Suprapubic skin (tissue), 4 donors: ENCODE data around the gene PIGX. TPM values are rescaled to one million over a fixed set of nuclear protein-coding genes. Genes with fewer than 3 reads are reported as not detected.

ENCODE experiments used
- DNase-seq, 2 donors: peaks; one replicate each; pipeline ENCODE4 v3.0.0-alpha.2; 2019; ENCODE audit warnings: low spot score in 2 of 2
- H3K27ac ChIP-seq: fragments of 200-600 bp; sonication (generic); one replicate; pipeline ENCODE4 v1.5.1; 2019
- H3K27me3 ChIP-seq: fragments of 200-600 bp; sonication (generic); one replicate; pipeline ENCODE4 v1.5.1; 2019
- H3K36me3 ChIP-seq: fragments of 200-600 bp; sonication (generic); one replicate; pipeline ENCODE4 v1.5.1; 2019
- H3K4me1 ChIP-seq: fragments of 200-600 bp; sonication (generic); one replicate; pipeline ENCODE4 v1.5.1; 2019
- H3K4me3 ChIP-seq: fragments of 200-600 bp; sonication (generic); one replicate; pipeline ENCODE4 v1.5.1; 2019; ENCODE audit warnings: mild to moderate bottlenecking
- H3K9me3 ChIP-seq: fragments of 200-600 bp; sonication (generic); one replicate; pipeline ENCODE4 v1.5.1; 2019
- CTCF ChIP-seq, 2 donors: fragments of 200-600 bp in 1 of 2; fragments of 450-650 bp in 1 of 2; sonication (generic) in 1 of 2; IDR thresholded peaks; one replicate each; pipeline ENCODE4 v1.5.1; 2016 to 2019; ENCODE audit warnings: antibody characterized with exemption in 2 of 2, mild to moderate bottlenecking in 1 of 2, moderate library complexity in 1 of 2
- EP300 ChIP-seq: sonication (generic); formaldehyde crosslinking; IDR thresholded peaks from one replicate; pipeline ENCODE4 v1.6.1; 2017; ENCODE audit warnings: antibody characterized with exemption
- POLR2A ChIP-seq, 2 donors: fragments of 450-650 bp; IDR thresholded peaks; one replicate each; pipeline ENCODE4 v1.6.1; 2017; ENCODE audit warnings: antibody characterized with exemption in 2 of 2, mild to moderate bottlenecking in 2 of 2, moderate library complexity in 2 of 2
- POLR2AphosphoS5 ChIP-seq, 3 donors: sonication (generic); formaldehyde crosslinking; IDR thresholded peaks; one replicate each; pipeline ENCODE4 v1.6.1; 2017; ENCODE audit warnings: antibody characterized with exemption in 3 of 3
- WGBS: methylation state at CpG from one replicate; pipeline ENCODE4 v1.1.5; 2018; 5-methylcytosine and 5-hydroxymethylcytosine counted together
- total RNA-seq, 4 donors: library from RNA; depleted of rRNA; stranded (reverse); fragments of >200 nt; gene quantifications; one replicate each; pipeline ENCODE4 v1.1.0, GENCODE V29; 2016

The PIGX gene
- total RNA-seq, 4 donors from 2014 or later = 16.3 to 30.7 (median 24.4) TPM

GRCh38 chr3:196736670-196737374 is 24.6 kb downstream of the PIGX start:
- H3K4me1 ChIP-seq = peaks cover 11% of the 10 kb centered on the region
- H3K27me3 ChIP-seq = no peaks in the 10 kb centered on the region
- H3K9me3 ChIP-seq = no peaks in the 10 kb centered on the region
- peaks cover 3% of the 10 kb centered on the region for H3K36me3 ChIP-seq
- no peak overlapping the region for H3K4me3 ChIP-seq
- WGBS = 96% methylated on average over 4 of the region's 4 CpGs
- no peak overlapping the region for H3K27ac ChIP-seq
- DNase-seq = no peak
- TF ChIP-seq POLR2AphosphoS5 (IDR thresholded peaks at IDR 0.05) = no peak
- TF ChIP-seq POLR2A (IDR thresholded peaks at IDR 0.05) = no peak
- no peak for TF ChIP-seq CTCF (IDR thresholded peaks at IDR 0.05)
- no peak for TF ChIP-seq EP300

GRCh38 chr3:196737655-196738054 is 25.5 kb downstream of the PIGX start:
- Histone ChIP-seq H3K36me3 (peaks cover 3% of the 10 kb centered on the region), H3K4me1 (peaks cover 17% of the 10 kb centered on the region), H3K27me3 (no peaks in the 10 kb centered on the region), H3K9me3 (no peaks in the 10 kb centered on the region), H3K4me3 (no peak overlapping the region), H3K27ac (no peak overlapping the region)
- WGBS = 91% methylated on average over 6 of the region's 6 CpGs
- TF ChIP-seq CTCF (IDR thresholded peaks at IDR 0.05) (no peak), POLR2AphosphoS5 (IDR thresholded peaks at IDR 0.05) (no peak)
- DNase-seq = no peak

- peak within 1 kb of the TSS; percentile 99 for H3K27ac ChIP-seq
- peak within 1 kb of the TSS; percentile 91 for H3K4me3 ChIP-seq
- under 1% methylated on average over 30 of the region's 86 CpGs for WGBS
- peak; percentile 92 to 94 for DNase-seq
- TF ChIP-seq POLR2A (IDR thresholded peaks at IDR 0.05) (peak in 1 of 2 donors; percentile 37), CTCF (IDR thresholded peaks at IDR 0.05) (peak in 1 of 2 donors; percentile 8), POLR2AphosphoS5 (IDR thresholded peaks at IDR 0.05) (peak in 2 of 3 donors; percentile 56 to 68), EP300 (no peak)
- no peaks in the 10 kb centered on the region for H3K36me3 ChIP-seq
- no peaks in the 10 kb centered on the region for H3K27me3 ChIP-seq
- H3K9me3 ChIP-seq = no peaks in the 10 kb centered on the region
- peaks cover 20% of the 10 kb centered on the region for H3K4me1 ChIP-seq
Observed at GRCh38 chr3:196739671-196740480, 27.7 kb downstream of the PIGX start, which contains the start of gene PAK2. PAK2 (plus strand) TSS chr3:196739857; CDS start chr3:196782647, 42,790 bp downstream.

GRCh38 chr3:196740481-196741248 is 28.5 kb downstream of the PIGX start:
- no peak for DNase-seq
- WGBS = under 1% methylated on average over 30 of the region's 30 CpGs

More at GRCh38 chr3:196740481-196741248, 28.5 kb downstream of the PIGX start:
- H3K27me3 ChIP-seq = no peaks in the 10 kb centered on the region
- no peaks in the 10 kb centered on the region for H3K36me3 ChIP-seq
- peak overlapping the region; percentile 99 for H3K27ac ChIP-seq
- no peaks in the 10 kb centered on the region for H3K9me3 ChIP-seq
- H3K4me3 ChIP-seq = peak overlapping the region; percentile 91
- peaks cover 21% of the 10 kb centered on the region for H3K4me1 ChIP-seq
- TF ChIP-seq POLR2AphosphoS5 (IDR thresholded peaks at IDR 0.05) (no peak), CTCF (IDR thresholded peaks at IDR 0.05) (no peak), POLR2A (IDR thresholded peaks at IDR 0.05) (no peak), EP300 (no peak)
